ENCODE measurements around the gene KIRREL3.

The KIRREL3 gene

DNA sequence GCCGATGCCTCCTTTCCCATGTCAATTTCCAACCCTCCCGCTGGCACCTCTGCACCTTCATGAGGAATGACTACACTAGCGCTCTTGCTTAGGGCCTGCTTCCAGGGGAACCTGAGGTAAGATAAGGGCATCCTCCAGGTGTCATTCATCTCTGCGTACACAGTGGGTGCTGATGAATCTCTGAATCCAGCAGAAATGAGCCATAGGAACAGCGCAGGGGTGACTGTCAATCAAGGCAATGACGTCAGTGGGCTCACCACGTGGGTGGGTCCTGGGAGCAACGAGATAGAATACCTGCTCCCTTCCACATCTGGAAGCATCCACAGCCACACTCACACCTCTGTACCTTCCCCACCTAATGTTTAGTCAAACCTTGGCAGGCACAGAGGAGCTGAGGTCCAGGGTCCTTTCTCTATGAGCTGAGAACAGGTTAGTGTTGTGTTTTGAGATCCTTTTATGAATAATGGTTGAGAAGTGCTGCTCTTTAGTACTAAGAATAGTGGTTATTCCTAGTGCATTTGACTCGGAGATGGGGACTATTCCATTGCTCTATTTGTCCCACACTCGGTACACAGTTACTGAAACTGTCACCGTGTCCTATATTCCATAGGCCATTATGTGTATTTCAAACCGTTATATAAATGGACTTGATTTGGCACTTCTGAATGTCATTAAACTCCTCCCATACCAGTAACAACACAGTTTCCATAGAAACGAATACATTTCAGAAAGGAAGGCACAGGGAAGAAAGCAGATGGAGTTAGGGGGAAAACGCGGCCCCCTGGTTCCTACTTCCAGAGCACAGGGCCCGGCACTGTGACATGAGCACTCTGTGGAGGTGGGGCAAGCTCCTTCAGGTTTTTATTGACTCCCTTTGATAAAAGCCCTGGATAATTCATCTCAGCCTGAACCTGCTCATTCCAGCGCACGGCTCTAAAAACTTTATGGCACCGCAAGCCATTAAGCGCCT, 451.7 kb downstream of the KIRREL3 start:
- DNase-seq = no peak

DNA sequence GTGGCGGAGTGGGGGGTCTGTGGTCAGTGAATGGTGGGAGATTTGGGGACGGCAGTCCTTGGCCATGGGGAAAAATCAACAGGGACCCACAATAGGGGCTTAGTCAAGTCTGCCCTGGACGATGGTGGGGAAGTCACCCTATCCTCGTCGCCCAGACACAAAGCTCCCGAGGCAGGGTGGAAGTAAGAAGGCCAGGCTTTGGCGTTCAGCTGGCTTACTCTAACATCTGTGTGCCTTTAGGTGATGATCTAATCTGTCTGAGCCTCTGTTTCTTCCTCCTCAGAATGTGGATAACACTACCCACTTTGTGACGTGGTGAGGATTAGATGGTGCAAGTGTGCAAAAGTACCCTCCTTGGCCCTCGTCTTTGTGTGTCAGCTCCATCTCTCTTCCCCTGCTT, 452.9 kb downstream of the KIRREL3 start:
- DNase-seq = no peak

- DNase-seq = no peak
These were observed 453.4 kb downstream of the KIRREL3 start for GRCh38 chr11:126547161-126547560.

- DNase-seq = no peak
These were observed 453.9 kb downstream of the KIRREL3 start for GRCh38 chr11:126546694-126547093.

- no peak for DNase-seq
These were observed 454.4 kb downstream of the KIRREL3 start for GRCh38 chr11:126546191-126546590.

GRCh38 chr11:126545057-126545555, 455.5 kb downstream of the KIRREL3 start:
- DNase-seq = no peak

- DNase-seq = no peak
These were observed 456.2 kb downstream of the KIRREL3 start for GRCh38 chr11:126544108-126545056.

GRCh38 chr11:126543691-126544090, 456.9 kb downstream of the KIRREL3 start:
- no peak for DNase-seq

DNA sequence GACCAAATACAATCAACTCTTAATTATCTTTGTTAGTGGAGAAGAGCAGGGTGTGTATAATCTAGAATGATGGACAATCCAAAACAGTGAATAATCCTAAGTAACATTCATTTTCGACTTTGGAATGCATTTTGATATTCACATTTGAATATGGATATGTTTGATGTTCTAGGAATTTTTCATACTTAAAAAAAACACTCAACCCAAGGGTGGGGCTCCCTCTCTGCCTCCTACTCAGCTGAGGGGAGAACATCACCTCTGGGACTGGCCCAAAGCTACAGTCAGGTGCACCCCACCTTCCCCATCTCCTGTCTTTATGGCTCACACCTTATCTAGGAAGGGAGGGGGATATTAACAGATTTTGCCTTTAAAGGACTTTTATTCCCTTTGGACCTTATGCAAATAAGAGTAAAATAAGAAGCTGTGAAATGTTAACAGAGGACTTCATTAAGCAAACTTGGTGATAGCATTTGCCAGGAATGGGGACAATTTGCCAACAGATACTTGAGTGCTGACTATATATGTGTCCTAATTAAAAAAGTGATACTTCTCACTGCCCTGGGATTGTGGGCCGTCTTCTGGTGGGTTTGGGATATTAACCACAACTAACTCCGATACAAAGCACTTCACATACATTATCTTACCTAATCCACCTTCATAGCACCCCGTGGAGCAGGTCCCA, 458.1 kb downstream of the KIRREL3 start:
- DNase-seq = no peak

- no peak for DNase-seq
These were observed 462.5 kb downstream of the KIRREL3 start for GRCh38 chr11:126538071-126538470.

- DNase-seq = no peak
These were observed 463.1 kb downstream of the KIRREL3 start for GRCh38 chr11:126537492-126537891.

GRCh38 chr11:126534141-126534805, 466.3 kb downstream of the KIRREL3 start:
- DNase-seq = no peak

- no peak for DNase-seq
These were observed 467.0 kb downstream of the KIRREL3 start for GRCh38 chr11:126533560-126533959.

DNA sequence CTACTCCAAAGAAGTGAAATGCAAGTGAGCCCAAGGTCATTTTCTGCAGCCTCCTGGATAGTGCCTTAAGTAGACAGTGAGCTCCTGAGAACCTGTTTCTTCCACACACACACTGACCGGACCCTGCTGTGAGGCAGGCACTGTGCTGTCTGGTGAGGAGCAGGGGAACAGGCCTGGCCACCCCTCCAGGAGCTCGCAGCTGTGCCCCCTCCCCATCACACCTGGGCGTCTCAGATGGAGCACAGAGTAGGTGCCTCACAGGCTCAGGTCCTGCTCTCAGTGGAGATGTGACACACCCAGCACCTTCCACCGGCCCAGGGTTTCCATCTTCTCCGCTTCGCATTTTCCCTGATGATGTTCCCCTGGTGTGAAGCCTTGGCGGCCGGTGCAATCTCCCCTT, 470.2 kb downstream of the KIRREL3 start:
- no peak for DNase-seq

GRCh38 chr11:126529037-126529436, 471.5 kb downstream of the KIRREL3 start:
- DNase-seq = no peak

GRCh38 chr11:126528075-126528474, 472.5 kb downstream of the KIRREL3 start:
- no peak for DNase-seq

- DNase-seq = no peak
These were observed 472.9 kb downstream of the KIRREL3 start for GRCh38 chr11:126527651-126528050.

DNA sequence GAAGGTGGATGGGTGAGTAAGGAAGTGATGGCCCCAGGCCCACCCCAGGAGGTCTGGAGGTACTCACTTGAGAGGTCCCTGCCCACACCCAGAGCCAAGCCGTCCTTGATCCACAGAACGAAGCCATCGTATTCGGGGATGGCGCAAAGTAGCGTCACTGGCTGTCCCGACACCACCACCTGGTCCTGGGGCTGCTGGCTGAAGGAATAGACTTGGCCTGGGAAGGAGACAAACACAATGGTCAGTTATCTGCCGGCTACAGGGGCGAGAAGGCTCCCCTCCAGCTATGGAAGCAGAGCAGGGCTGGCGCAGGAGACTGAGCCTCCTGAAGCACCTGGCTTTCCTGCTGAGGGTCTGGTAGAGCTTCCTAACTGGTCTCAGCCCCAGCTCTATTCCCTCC, 474.1 kb downstream of the KIRREL3 start:
- no peak for DNase-seq

DNA sequence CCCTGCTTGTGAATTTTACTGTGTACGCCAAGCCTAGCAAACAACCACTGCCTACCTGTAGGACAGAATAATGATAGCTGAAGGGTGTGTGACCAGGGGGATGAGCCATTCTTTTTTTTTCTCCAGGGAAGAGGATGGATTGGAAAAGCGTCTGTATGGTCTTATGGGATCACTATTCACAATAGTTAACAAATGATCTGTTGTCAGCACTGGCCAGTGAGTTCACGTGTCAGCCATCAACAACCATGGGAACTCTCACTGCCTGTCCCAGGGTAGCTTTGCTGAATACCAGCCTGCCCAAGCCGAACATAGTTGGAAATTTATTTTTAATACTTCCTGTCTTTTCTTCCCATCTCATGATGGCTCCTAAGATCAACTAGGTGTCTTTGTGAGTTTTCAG, 474.9 kb downstream of the KIRREL3 start:
- DNase-seq = no peak

DNA sequence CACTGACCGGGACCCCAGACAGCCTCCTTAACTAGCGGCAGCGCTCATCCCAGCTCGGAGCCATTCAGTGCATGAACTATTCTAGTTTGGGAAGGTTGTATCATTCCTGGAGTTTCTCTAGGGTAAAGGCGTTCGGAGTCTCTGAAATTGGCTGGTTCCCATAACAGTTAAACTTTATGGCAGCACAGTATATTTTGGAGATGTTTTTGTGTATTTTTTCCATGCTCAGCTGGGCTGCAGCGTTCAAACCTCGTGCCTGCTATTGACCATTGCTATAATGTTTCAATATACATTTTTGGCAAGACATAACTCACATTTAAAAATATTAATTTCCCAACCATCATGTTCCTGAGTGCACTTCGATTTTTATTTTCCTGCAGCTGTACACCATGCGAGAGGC, 475.4 kb downstream of the KIRREL3 start:
- no peak for DNase-seq

DNA sequence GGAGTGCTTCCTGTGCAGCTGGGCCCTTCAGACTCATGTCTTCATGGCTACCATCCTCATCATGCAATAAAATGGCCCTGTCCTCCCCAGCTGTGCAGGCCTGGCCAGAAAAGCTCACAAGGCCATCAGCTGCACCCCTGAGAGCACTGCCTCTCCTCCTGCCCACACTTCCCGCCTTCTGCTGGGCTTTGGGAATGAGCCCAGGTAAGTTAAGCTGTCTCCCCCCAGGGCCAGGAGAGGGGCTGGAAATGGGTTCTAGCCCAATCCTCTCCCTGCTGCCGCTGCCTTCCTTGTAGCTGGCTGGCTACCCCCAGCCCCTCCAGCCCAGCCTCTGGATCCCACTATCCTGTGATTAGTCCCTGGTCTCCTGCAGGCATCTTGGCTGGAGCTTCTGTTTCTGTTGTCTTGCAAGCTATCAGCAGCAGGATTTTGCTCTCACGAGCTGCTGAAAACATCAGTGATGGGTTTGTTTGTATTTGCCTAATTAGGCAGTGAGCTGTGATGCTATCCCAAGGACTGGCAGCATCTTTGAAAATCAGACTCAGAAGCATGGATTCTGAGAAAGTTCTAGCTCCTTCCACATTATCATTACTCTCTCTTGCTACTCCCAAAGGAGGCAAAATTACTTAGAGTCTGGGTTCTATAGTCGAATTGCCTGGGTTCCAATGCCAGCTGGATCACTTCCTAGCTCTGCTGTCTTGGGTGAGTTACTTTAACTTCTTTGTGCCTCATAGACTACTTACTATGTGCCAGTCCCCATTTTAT, 476.9 kb downstream of the KIRREL3 start:
- no peak for DNase-seq
